Pancreas (tissue), 10 donors: ENCODE results near the gene OGG1. TPM values are rescaled to one million over a fixed set of nuclear protein-coding genes. Genes with fewer than 3 reads are reported as not detected.
A peak's percentile ranks its signal among the peaks of the same experiment; 100 is the strongest.

Experiments used
- ATAC-seq, 4 donors: fragments of 200-7000 bp; cut with Tn5 transposase; one replicate each; pipeline versions ENCODE4 v1.8.0 to v1.9.1; 2020; ENCODE audit warnings: mild to moderate bottlenecking in 4 of 4, moderate library complexity in 4 of 4
- DNase-seq, 6 donors: peaks; one replicate each; pipeline ENCODE4 v3.0.0-alpha.2; 2020
- FAIRE-seq: peaks from 2 replicates; lab custom pipeline; 2012; peaks lifted over from hg19 to GRCh38; lab: Jason Lieb, UNC
- H3K27ac ChIP-seq, 4 donors: fragments of 200-600 bp; sonication (generic); 1 replicate in 3 of 4; 2 replicates in 1 of 4; pipeline versions ENCODE4 v1.5.0 to v1.8.0; 2020
- H3K27me3 ChIP-seq, 4 donors: fragments of 200-600 bp; one replicate each; pipeline ENCODE4 v1.8.0; 2021
- H3K36me3 ChIP-seq, 3 donors: fragments of 200-600 bp; sonication (generic) in 1 of 3; one replicate each; pipeline versions ENCODE4 v1.5.0 to v1.8.0; 2020 to 2021
- H3K4me1 ChIP-seq, 3 donors: fragments of 200-600 bp; one replicate each; pipeline ENCODE4 v1.8.0; 2021
- H3K4me3 ChIP-seq, 4 donors: fragments of 200-600 bp; sonication (generic) in 2 of 4; one replicate each; pipeline versions ENCODE4 v1.5.0 to v1.8.0; 2020 to 2021
- H3K9me3 ChIP-seq, 4 donors: fragments of 200-600 bp; one replicate each; pipeline ENCODE4 v1.8.0; 2021
- WGBS, 2 donors: extraction: QIAGEN DNeasy Blood & Tissue Kit; methylation state at CpG; one replicate each; pipeline ENCODE4 v1.1.7; 2013; 5-methylcytosine and 5-hydroxymethylcytosine counted together
- intact Hi-C, 3 donors: fragments of 100-400 bp; cut with DNase I; formaldehyde crosslinking; loops; one replicate each; pipeline versions ENCODE4 v1.11.1 to v1.14.2; 2022
- polyA plus RNA-seq, 2 donors: library from polyadenylated mRNA; stranded (reverse); fragments of 200-250 nt; gene quantifications; one replicate each; pipeline ENCODE4 v1.2.3, GENCODE V29; 2013
- total RNA-seq, 6 donors: library from RNA; stranded (reverse); fragmentation: NEBNext Ultra II Directional in 4 of 6; extraction: Animal tissue kit (Norgen Biotek cat#: 25700) in 4 of 6; gene quantifications; one replicate each; pipeline versions ENCODE4 v1.2.1 to v1.2.4, GENCODE V29; 2021 to 2023
- TF ChIP-seq, protein P1 (sequence below), 4 donors: fragments of 200-600 bp; sonication (generic) in 3 of 4; IDR thresholded peaks; one replicate each; pipeline versions ENCODE4 v1.5.0 to v1.8.0; 2021; ENCODE audit warnings: antibody characterized with exemption in 4 of 4
- donor health status: healthy with polysubstance abuse.
- donor health status: DM: no; HTN: no; CAD: no; lungs with moderate emphysema.
- donor health status: DM: no; HTN: no; CAD: no.
- donor health status: control.
- donor health status: control.
- donor health status: Bipolar disorder and iron deficiency.
- donor health status: DM: yes; HTN: yes; CAD: no.
- donor health status: DM: no; HTN: no; CAD: no.
- donor health status: DM: no; HTN: no; CAD: no.
- donor health status: DM: yes; HTN: yes; CAD: no.

Gene OGG1
- total and polyA plus RNA-seq, 8 donors, result 5.9 to 13.9 (median 9.1) TPM

DNA sequence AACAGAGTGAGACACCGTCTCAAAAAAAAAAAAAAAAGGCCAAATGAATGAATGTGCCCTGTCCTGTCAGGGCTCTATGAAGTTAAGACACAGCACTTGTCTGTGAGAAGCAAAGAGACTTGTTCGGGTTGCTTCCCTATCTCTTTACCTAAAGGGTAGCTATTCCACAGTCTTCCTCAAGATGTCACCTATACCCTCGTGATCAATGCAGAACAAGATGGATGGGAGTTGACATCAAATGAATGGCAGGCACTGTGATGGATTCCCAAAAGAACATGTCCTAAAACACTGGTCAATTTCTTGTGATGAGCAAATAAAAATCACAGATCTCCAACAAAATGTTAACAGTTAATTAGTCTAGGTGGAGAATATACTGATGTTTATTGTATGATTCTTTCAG lies 33.0 kb downstream of the OGG1 start:
- no peak for ATAC-seq
- H3K27ac ChIP-seq, result no peak overlapping the region
- no peak for FAIRE-seq
- no peaks in the 10 kb centered on the region for H3K9me3 ChIP-seq
- H3K36me3 ChIP-seq, result peaks cover 0 to 36% (median 0%) of the 10 kb centered on the region in 3 donors
- WGBS, 2 donors, result 38 to 43% methylated on average over 3 of the region's 3 CpGs
- H3K27me3 ChIP-seq, result no peaks in the 10 kb centered on the region
- no peak for DNase-seq
- intact Hi-C loops, result no loop called here
- TF ChIP-seq, protein P1, sequence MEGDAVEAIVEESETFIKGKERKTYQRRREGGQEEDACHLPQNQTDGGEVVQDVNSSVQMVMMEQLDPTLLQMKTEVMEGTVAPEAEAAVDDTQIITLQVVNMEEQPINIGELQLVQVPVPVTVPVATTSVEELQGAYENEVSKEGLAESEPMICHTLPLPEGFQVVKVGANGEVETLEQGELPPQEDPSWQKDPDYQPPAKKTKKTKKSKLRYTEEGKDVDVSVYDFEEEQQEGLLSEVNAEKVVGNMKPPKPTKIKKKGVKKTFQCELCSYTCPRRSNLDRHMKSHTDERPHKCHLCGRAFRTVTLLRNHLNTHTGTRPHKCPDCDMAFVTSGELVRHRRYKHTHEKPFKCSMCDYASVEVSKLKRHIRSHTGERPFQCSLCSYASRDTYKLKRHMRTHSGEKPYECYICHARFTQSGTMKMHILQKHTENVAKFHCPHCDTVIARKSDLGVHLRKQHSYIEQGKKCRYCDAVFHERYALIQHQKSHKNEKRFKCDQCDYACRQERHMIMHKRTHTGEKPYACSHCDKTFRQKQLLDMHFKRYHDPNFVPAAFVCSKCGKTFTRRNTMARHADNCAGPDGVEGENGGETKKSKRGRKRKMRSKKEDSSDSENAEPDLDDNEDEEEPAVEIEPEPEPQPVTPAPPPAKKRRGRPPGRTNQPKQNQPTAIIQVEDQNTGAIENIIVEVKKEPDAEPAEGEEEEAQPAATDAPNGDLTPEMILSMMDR (IDR thresholded peaks at IDR 0.05), result no peak
- no peak overlapping the region for H3K4me3 ChIP-seq
- no peaks in the 10 kb centered on the region for H3K4me1 ChIP-seq

- intact Hi-C loops, result no loop called here
- Histone ChIP-seq H3K36me3 (peaks cover 0 to 36% (median 0%) of the 10 kb centered on the region in 3 donors), H3K27ac (no peak overlapping the region), H3K27me3 (no peaks in the 10 kb centered on the region), H3K4me1 (no peaks in the 10 kb centered on the region), H3K9me3 (no peaks in the 10 kb centered on the region), H3K4me3 (no peak overlapping the region)
- DNase-seq (no peak), FAIRE-seq (no peak), ATAC-seq (no peak)
- 91 to 96% methylated on average over 14 of the region's 14 CpGs for WGBS, 2 donors
- TF ChIP-seq, protein P1 (IDR thresholded peaks at IDR 0.05), result no peak
These were observed 34.2 kb downstream of the OGG1 start for GRCh38 chr3:9783954-9784353.

GRCh38 chr3:9784965-9785364 lies 35.2 kb downstream of the OGG1 start:
- H3K27me3 ChIP-seq, result no peaks in the 10 kb centered on the region
- WGBS, 2 donors, result 89 to 93% methylated on average over 4 of the region's 4 CpGs
- DNase-seq, result no peak
- H3K27ac ChIP-seq, result no peak overlapping the region
- intact Hi-C loops, result no loop called here
- no peaks in the 10 kb centered on the region for H3K4me1 ChIP-seq
- no peak for FAIRE-seq
- no peaks in the 10 kb centered on the region for H3K9me3 ChIP-seq
- no peak for ATAC-seq
- peaks cover 0 to 36% (median 0%) of the 10 kb centered on the region in 3 donors for H3K36me3 ChIP-seq
- TF ChIP-seq, protein P1 (IDR thresholded peaks at IDR 0.05), result no peak
- no peak overlapping the region for H3K4me3 ChIP-seq

GRCh38 chr3:9785602-9786001 lies 35.9 kb downstream of the OGG1 start:
- peak in 1 of 4 donors; percentile 23 for ATAC-seq
- no peaks in the 10 kb centered on the region for H3K27me3 ChIP-seq
- intact Hi-C loops, result no loop called here
- no peaks in the 10 kb centered on the region for H3K9me3 ChIP-seq
- H3K36me3 ChIP-seq, result peaks cover 0 to 36% (median 0%) of the 10 kb centered on the region in 3 donors
- no peak overlapping the region for H3K4me3 ChIP-seq
- TF ChIP-seq, protein P1 (IDR thresholded peaks at IDR 0.05), result no peak
- H3K27ac ChIP-seq, result no peak overlapping the region
- FAIRE-seq, result no peak
- 68 to 77% methylated on average over 7 of the region's 7 CpGs for WGBS, 2 donors
- no peak for DNase-seq
- no peaks in the 10 kb centered on the region for H3K4me1 ChIP-seq

DNA sequence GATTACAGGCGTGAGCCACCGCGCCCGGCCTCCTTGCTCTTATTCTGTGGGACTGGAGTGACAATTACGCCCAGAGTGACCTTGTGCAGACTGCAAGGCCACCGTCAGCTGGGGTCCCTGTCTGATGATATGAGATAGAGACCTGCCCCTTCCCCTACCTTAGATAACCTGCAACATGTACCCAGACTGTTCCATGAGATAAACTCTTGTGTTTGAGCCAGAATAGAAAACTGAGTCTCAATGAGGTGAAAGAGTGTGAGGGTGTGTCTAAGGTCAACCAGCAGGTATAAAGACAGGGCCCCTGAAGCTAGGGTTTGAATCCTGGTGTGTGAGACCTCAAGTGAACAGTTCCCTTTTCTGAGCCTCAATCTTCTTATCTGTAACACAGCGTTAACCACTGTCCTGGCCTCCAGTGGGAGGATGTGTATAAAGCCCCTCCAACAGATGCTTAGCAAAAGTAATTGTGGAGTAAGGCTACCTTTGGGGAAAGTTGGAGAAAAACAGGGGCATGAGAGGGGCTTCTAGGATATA lies 36.5 kb downstream of the OGG1 start:
- H3K27me3 ChIP-seq, result no peaks in the 10 kb centered on the region
- 90 to 93% methylated on average over 7 of the region's 7 CpGs for WGBS, 2 donors
- DNase-seq (no peak), FAIRE-seq (no peak), ATAC-seq (no peak)
- intact Hi-C loops, result no loop called here
- H3K4me3 ChIP-seq, result no peak overlapping the region
- no peak overlapping the region for H3K27ac ChIP-seq
- TF ChIP-seq, protein P1 (IDR thresholded peaks at IDR 0.05), result no peak
- peaks cover 0 to 36% (median 0%) of the 10 kb centered on the region in 3 donors for H3K36me3 ChIP-seq
- no peaks in the 10 kb centered on the region for H3K9me3 ChIP-seq
- H3K4me1 ChIP-seq, result no peaks in the 10 kb centered on the region
